NCI-H748 treated with DMSO at 0.1 percent for 48 hours (cell line): ENCODE measurements around the gene WDR49.

Source experiments
- DNase-seq: peaks from one replicate; lab custom pipeline; 2025; lab: John Stamatoyannopoulos, UW

WDR49 gene

DNA sequence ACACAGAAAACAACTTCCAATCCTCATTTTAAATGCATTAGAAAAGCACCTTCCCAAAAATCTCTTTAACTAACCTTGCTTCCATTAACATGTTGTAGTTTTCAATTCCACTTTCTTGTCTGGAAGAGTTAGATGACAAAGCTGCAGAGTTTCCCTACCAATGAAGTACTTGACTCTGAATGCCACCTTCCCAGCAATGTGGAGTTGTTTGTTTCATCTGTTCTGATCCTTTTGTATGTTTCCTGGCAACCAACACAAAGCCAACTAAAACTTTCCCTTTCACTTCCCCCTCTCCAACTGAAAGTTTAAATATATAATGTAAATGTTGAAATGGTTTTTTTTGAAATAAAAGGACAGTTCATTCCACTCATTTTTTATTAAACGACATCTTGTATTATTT, at the start of gene WDR49:
Gene WDR49, minus strand, starts transcription at position 183 of the 400 bp plus-strand sequence. CDS start 517 bp downstream, outside the sequence.
- DNase-seq = no peak

DNA sequence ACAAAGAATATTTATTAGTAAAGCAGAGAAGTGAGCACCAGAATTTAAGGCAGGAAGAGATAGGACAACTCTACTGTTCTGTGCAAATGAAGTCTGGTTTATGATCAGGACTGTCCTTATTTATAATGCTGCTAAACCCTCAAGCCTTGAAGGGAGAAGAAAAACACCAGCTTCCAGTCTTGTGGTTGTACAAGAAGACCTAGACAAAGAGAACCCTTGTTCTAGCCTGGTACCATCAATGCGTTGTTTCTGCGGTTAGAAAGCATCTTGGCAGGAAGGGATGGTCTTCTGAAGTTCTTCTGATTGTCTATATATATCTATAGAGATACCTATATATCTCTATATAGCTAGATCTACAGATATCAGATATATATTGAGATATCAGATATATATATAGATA, 47.2 kb upstream of the WDR49 start:
- DNase-seq = no peak

DNA sequence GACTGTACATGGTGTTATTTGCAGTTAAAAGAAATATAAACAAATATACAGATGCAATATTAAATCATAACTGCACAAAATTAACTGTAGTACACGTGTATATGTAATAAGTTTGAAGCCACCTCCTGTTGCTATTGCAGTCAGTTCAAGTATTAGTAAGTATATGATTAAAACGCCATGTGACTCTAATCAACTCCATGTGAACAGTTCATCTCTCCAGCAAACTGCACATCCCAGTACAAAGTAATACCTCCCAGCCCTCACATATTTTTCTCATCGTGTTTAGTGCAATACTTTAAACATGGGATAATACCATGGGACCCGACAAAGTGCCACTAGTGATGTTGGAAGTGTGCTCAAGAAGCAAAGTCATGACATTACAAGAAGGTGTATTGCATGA, 46.3 kb upstream of the WDR49 start:
- no peak for DNase-seq

DNA sequence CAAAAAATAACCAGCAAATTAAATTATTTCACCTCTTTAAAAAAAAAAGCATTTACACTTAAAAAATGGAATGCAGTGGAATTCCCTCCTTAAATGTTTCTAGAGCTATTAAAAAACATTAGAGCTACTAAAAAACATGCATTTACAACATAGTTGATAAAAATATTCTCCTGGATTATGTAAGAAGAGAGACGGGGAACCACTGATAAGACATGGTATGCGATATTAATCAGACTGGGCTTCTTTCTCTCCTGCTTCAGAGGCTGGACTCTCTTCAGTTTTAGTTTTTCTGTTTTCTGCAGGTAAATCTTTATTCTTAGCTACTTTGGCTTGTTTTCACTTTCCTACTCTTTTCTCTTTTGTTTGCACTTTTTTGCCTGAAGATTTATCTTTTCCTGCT, 40.4 kb upstream of the WDR49 start:
- DNase-seq = no peak

DNA sequence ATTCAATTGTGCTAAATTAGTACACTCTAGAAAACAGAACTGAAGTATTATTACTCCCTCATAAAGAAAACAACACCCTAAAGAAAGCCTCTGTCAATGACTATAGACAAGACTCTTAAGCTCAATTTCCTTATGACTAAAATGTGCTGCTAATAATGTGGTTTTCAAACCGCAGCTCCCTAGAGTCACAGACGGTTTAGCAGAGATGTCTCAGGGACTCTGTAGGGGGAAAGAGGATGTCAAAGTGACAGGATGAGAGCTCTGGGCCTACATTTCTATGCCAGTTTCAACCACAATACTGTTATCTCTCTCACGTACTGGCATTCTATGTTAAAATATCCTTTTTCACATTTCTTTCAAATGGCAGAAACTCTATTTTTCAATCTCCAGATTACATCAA, 37.6 kb upstream of the WDR49 start:
- no peak for DNase-seq

DNA sequence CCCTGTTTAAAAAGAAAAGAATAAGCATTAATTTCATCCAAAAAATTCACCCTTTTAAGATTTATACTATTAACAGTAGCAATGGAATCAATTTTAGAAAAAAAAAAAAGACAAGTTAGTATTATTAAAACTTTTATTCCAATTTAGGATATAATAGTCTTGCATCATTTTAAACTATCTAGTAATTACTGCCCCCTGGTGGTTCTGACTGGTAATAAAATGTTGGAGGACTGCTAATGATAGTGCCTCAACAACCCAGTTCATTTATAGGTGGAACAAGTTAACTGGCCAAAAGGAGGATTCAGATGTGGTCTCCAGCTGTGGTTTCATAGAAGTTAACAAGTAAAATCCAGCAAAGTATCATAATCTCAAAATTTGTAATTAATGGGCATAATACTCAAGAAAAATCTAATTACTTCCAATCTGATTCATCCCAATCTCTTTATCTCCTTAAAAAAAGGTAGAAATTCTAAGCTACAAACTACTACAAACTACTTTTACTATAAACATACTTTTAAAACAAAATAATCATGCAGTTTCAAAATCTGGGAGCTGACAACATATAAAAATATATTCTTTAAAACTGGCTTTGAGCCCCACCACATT, 30.7 kb upstream of the WDR49 start:
- DNase-seq = peak; percentile 28

DNA sequence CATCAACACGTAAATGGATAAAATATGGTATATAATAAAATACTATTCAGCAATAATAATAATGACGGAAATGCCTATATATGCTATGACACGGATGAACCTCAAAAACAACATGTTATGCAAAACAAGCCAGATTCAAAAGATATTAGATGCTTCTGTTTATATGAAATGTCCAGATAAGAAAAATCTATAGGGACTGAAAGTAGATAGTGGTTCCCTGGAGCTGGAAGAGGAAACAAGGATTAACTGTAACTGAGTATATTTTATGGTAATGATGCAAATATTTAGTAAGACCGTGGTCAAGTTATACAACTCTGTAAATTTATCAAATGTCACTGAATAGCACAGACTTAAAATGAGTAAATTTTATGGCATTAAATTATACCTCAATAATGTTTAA, 25.8 kb upstream of the WDR49 start:
- no peak for DNase-seq

DNA sequence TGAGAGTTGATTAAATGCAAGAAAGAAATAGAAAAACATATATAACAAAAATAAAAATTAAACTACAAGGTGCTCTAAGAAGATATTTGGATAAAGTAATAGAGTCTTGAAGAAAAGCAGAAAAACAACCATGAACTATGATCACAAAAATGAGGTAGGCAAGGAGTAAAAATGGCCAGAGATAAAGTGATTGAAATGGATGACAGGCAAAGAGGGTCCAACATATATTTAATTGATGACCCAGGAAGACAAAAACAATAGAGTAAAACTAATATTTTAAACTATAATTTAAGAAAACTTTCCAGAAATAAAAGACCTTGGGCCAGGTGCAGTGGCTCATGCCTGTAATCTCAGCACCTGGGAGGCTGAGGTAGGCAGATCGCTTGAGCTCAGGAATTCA, 22.1 kb upstream of the WDR49 start:
- no peak for DNase-seq

DNA sequence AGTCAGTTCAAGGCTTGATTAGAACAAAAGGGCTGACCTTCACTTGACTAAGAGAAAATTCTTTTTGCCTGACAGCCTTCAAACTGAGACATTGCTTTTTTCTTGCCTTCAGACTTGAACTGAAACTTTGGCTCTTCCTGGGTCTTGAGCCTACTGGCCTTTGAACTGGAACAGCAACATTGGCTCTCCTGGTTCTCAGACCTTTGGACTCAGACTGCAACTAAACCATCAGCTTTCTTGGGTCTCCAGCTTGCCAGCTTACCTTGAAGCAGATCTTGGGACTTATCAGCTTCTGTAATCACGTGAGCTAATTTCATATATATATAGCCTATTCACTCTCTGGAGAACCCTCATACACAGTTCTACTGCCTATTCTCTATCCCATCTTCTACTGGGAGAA, 19.5 kb upstream of the WDR49 start:
- no peak for DNase-seq

DNA sequence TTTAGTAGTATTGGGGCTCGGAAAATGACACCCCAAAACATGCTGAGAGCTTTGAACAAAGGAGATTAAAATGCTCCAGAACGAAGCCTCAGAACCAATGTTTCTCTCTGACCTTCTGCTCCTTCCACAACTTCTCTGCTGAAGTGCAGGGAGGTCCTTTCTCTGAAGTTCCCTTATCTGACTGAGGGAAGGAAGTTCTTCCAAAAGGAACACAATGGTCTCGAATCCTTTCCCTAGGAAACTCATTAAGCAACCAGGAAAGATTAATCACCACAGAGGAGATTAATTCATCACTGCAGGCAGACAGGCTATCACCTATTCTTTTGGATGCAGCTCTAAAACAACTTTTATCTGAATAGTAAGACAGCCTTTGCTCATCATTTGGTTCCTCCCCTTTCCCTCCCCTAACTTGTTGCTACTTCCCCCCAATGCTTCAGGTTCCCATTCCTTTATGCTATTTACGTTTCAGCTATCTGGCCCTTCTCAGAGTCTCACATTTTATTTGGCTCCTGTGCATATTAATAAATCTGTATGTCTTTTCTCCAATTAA, 18.2 kb upstream of the WDR49 start:
- no peak for DNase-seq

DNA sequence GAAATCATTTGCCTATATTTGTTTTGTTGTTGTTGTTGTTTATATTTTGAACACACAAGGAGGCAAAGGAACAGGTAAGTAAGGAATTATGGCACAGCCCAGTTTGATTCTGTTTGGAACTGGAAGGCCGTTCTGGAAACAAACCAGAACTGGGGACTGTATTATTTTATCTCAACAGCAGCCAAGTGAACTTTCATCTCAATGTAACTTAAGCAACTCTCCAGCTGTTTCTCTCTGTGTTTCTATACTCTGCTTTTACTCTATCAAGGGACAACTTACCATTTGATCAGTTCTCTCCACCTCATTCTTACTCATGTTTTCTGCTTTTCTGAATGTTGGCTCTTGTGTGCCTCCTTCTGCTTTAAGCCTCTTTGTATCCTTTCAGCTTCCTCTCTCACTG, 16.0 kb upstream of the WDR49 start:
- DNase-seq = no peak

DNA sequence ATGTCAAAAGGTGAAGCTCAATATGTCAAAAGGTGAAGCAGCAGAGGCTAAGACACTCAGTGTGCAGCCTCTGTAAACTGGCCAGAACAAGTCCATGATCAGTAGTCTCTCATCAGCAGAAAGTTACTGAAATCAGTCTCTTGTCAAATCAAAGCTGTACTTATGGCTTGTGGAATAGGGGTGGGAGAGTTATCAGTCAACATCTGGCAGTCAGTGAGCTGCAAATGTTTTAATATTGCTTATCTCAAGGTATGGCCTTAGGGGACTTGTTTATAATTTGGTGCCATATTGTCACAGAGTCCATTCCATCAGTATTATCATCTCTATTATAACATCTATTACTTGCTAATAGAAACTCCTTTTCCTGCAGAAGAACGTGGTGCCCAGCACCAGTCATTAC, 14.9 kb upstream of the WDR49 start:
- DNase-seq = no peak

DNA sequence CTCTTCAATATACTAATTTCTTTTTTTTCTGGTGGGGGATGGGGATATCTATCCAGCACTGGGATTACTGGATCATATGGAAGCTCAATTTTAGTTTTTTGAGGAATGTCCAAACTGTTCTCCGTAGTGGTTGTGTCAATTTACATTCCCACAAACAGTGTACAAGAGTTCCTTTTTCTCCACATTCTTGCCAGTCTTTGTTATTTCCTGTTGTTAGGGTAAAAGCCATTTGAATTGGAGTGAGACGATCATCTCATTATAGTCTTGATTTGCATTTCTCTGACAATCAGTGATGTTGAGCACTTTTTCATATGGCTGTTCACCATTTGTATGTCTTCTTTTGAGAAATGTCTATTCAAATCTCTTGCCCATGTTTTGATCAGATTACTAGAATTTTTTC, 12.8 kb upstream of the WDR49 start:
- no peak for DNase-seq

DNA sequence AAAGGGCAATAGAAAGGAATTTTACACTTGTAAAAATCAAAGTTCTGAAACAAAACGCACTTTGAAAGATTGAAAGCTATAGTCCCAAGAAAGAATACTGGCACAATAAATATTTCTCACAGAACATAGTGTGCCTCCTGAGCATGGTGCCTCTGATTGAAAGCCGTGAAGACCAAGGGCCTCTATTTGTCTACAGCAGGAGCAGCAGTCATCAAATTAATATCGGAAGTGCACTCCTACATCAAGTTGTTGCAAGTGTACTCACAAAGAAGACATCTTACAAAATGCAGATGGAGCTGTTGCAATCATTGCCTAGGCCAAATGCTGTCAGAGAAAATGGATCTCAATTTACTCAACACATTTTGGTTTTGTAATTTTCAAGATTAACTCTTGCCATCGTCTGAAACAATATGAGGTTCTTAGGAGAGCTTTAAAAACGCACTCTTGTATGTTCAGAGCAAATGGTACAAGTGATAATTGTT, 9.2 kb upstream of the WDR49 start:
- DNase-seq = no peak

DNA sequence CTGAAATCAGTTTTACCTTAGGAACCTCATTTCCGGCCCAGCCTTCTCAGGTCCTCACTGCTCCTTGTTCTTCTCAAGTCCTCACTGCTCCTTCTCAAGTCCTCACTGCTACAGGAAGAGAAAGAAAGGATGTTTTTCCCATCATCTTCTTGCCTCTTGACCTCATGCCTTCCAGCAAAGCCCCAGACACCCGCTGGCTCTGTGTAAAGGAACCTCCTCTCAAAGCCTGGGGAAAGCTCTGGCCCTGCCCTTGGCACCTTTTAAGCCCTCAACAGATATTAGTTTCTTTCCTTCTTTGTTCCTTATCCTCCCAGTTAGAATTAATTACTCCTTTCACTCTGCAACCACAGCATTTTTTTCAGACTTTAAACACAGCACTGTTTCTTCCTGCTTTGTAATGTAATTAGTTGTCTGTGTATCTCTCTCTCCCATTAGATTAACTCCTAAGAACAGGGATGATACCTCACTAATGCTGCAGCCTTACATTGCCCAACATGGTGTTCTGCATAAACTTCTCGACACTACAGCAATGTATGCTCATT, 4.0 kb upstream of the WDR49 start:
- no peak for DNase-seq

DNA sequence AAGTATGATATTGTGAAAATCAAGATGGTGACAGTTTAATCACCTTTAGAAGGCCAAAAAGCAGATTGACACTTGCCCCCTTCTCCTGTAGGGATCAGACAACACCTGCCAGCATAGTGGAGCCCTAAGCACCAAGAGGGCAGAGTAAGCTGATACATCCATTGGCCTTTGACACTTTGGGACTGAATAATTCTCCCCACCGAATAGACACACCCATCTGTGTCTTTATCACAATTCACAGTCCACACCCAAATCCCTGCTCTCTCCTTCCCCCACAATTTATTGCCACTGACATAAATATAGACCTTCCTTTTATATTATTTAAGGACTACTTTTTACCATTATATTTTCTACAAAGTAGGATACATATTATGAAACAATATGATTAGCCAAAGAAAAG, 3.1 kb upstream of the WDR49 start:
- DNase-seq = no peak

DNA sequence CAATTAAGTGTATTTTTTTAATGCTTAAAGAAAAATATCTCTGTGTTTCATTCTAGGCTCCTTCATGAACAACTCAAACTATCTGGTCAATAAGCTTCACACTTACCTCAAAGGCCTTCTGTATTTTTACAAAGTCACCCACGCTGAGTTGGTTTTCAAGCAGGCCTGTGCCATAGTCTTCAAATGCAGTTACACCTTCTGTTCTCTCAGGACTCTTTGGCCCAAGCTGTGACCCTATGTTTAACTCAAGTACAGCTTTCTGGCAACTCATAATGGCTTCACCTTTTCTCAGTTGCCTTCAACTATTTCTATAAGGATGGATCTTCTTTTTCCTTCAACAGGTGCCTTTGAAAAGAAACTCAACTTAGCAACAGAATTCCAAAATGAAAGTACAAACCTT, 587 bp downstream of the WDR49 start:
- no peak for DNase-seq

DNA sequence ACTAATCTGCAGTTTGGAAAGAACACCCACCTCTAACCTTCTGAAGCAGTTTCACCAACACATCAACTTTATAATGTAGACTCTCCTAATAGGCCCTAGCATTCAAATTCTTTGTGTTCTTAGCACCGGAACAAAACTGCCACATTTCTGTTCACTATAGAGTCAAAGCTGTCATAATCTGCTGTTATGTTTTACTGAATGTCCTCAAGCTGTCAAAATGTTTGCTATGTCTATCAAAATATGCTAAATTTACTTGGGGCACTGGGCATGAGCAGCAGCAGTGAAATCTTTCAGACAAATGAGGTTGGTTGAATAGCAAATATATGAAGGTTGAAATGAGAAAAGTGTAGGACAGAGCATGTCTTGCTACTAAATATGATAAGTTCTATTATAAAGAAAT, 1.9 kb downstream of the WDR49 start:
- no peak for DNase-seq

DNA sequence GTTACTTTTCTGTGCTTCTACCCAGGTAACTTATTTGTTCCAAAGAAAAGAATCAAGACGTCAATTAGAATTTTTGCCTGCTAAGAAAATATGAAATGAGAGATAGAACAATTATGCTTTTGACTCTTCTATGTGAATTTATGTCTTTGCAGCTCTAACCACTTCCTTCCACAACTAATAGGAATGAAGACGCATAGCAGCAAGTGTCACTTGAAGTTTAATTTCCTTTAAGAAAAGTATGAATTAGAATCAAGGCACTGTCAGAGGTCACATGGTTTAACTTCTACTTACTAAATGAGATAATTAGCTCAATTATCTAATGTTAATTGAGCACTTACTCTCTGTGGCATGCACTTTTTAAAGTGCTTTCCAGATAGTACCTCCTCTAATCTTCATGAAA, 3.3 kb downstream of the WDR49 start:
- no peak for DNase-seq

DNA sequence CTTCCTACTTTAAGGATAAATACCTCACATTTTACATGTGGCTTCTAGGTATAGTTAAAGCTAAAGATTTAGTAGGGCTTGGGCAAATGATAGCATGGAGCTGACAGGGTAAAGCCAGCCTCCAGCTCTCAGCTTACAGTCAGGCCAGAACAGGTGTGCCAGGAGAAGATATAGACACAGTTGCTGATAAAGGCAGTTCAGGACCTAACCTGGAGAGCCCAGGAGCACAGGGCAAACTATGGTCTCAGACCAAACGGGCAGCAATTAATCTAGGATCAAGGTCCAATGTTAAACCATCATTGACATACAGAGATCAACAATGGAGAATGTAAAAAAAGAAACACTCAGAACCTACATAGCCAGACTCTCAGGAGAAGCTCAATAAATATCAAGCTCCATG, 4.0 kb downstream of the WDR49 start:
- DNase-seq = no peak

DNA sequence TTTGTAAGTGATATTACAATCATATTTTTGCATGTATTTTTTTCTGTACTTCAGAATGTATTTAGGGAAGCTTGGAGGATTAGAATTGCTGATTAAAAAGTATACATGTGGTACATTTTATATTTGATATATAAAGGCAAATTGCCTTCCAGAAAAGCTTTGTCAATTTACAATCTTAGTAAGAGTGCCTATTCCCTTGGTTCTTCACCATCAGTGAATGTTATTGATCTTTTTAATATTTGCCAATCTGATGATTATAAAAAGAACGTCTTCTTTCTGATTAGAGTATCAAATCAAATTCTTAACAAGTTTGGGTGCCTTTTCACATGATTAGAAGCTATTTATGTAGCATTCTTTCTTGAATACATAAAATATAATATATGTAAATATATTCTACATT, 9.1 kb downstream of the WDR49 start:
- no peak for DNase-seq

DNA sequence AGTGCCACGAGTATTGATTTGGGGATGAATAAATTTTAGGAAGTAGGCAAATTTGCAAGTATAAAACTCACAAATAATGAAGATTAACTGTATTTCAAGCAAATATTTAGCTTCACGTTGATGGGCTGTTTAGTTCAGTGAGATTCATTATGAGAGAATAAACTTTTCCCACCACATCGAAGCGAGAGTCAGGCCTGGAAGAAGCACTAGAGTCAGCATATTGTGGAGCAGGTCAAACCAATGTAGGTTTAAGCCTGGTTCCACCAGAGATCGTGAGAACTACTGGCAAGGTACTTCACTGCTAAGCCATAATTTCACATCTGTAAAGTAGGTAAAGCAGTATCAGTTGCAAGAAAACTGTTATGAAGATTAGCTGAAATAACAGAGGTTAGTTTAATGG, 22.3 kb downstream of the WDR49 start:
- DNase-seq = no peak

DNA sequence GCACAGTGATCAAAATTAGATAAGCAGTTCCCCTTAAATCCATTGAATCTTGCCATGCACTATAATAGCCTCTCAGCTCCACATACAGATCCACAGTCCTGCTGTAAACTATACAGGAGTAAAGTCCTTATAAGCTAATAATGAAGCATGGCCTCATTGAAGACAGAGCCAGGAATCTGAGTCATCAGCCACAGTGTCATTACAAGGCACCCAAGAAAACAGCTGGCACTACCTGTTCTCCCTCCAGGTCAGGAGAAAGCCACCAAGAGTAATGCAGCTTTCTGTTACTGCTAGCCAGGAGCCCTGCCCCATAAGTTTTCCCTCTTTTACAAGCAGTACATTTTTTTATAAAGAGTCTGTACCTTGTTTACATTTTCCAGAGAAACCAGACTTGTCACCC, 27.3 kb downstream of the WDR49 start:
- no peak for DNase-seq

DNA sequence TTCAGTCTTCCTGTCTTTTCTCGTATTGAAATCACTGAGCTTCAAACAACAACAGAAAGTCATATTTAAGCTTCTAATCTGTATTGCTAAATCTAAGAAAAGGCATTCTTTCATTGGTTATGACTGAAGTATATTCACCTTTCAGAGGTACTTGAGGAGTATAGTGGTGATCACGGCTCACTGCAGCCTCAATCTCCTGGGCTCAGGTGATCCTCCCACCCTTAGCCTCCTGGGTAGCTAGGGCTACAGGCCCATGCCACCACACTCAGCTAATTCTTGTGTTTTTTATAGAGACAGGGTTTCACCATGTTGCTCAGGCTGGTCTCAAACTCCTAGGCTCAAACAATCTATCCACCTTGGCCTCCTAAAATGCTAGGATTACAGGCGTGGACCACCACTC, 38.7 kb downstream of the WDR49 start:
- DNase-seq = no peak
